ENCODE results near the gene TBC1D22A.

The TBC1D22A gene

GRCh38 chr22:46737105-46737975 is 25.1 kb upstream of the TBC1D22A start:
- DNase-seq, result no peak

DNA sequence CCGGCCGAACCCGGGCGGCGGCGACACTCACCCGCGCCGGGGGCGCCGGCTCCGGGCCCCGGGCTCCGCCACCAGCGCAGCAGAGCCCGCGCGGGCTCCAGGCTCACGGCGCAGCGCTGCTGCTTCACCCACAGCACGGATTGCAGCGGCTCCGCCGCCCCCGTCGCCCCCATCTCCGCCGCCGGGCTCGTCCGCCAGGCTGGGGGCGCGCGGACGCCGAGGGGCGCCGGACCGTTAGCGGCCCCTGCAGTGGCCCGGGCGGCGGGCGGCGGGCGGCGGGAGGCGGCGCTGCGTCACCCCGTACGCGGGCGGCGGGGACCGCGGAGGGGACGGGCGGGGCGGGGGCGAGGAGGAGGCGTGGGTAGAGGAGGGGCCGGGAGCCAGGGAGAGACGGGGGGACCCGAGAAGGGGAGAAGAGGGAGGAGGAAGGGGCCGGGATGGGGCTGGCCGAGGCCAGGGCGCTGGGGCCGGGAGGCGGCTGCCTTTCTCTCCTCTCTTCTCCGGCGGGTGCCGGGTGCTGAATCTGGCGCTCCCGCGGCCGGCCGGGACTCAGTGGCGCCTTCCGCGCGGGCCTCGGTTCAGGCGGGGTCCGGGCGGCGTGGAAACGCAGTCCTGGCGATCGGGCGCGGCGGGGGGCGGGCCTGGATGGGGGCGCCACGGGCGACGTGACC is 24.3 kb upstream of the TBC1D22A start, which contains the start of gene CERK:
Gene CERK (minus strand): TSS at position 277 of the 671 bp plus-strand sequence. CDS start 104 bp downstream, at position 173.
- peak; percentile 68 for DNase-seq

DNA sequence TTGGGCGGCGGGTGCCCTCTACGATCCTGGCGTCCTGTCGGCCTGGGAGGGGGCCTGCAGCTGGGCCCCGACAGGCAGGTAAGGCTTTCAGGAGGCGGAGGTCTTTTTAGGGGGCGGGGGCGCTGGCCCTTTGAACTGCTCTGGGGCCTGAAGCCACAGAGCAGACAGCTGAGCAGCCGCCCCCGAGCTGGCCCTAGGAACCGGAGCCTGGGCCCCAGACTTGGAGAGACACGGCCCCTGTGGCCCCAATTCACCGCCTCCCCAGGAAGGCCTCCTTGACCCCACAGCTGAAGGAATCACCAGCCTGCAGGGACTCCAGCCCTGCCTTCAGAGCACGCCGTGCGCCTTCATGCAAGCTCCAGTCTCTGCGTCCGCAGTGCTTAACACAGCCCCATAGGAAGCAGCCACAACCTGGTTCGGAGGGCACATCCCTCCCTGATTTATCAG is 23.8 kb upstream of the TBC1D22A start:
- no peak for DNase-seq

- DNase-seq, result no peak
These were observed 23.2 kb upstream of the TBC1D22A start for GRCh38 chr22:46739094-46739870.

GRCh38 chr22:46740910-46741780 is 21.3 kb upstream of the TBC1D22A start:
- no peak for DNase-seq

DNA sequence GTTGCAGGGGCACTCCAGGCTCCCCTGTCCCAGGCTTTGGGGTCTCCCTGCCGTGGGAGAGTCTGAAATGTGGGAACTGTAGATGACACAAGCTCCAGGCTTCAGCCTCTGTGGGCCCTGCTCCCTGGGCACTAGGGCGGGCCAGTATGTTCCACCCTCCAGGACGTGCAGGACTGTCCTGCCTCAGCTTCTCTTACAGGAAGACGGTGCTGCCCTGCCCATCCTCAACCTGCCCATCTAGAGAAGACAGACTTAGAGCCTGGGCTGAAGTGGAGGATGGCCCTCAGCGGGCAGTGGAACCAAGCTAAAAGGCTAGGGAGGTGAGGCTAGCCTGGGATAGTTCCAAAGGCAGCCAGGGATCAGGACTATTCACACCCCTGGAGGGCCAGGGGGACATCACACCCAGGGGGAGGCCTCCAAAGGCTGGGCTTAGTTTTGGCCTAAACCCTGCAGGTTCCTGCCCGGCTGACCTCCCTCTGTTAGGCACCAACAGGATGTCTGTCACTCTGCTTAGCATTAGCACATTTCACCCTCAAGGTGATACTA is 20.4 kb upstream of the TBC1D22A start:
- DNase-seq, result no peak

GRCh38 chr22:46742576-46743221 is 19.8 kb upstream of the TBC1D22A start:
- DNase-seq, result no peak

GRCh38 chr22:46744581-46744980 is 17.9 kb upstream of the TBC1D22A start:
- DNase-seq, result no peak

DNA sequence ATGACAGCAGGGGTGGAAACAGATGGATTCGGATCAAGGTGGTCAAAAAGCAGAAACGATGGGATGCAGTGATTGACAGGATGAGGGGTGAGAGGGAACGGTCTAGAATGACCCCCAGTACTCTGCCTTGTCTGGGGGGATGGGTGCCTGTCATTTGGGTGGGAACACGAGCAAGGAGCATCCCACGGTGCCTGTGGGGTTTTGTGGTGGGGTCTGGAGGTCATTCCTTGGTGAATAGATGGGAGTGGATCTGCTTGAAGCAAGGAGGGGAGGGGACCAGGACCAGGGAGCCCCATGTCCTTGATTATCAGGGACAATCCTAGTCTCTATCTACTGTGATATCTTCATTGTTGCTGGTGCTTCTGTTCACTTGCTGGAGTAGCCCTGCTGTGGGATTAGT is 16.3 kb upstream of the TBC1D22A start:
- DNase-seq, result no peak

DNA sequence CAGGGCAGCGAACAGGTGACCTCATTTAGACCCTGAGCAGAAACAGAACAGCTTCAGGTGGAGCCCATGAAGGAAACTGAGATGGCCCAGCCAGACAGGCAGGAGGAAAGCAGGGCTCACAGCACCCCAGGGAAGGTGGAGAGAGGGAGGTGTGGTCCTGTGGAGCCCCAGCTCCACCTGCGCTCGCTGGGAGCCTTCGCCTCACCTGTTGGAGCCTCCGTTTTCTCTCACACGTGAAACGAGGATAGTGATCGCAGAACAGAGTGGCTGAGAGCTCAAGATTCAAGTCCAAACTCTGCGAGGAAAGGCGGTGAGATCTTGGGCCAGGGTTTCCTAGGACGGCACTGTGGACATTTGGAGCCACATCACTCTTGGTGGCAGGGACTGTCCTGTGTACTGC is 15.8 kb upstream of the TBC1D22A start:
- DNase-seq, result no peak

GRCh38 chr22:46747646-46748045 is 14.8 kb upstream of the TBC1D22A start:
- DNase-seq, result no peak

DNA sequence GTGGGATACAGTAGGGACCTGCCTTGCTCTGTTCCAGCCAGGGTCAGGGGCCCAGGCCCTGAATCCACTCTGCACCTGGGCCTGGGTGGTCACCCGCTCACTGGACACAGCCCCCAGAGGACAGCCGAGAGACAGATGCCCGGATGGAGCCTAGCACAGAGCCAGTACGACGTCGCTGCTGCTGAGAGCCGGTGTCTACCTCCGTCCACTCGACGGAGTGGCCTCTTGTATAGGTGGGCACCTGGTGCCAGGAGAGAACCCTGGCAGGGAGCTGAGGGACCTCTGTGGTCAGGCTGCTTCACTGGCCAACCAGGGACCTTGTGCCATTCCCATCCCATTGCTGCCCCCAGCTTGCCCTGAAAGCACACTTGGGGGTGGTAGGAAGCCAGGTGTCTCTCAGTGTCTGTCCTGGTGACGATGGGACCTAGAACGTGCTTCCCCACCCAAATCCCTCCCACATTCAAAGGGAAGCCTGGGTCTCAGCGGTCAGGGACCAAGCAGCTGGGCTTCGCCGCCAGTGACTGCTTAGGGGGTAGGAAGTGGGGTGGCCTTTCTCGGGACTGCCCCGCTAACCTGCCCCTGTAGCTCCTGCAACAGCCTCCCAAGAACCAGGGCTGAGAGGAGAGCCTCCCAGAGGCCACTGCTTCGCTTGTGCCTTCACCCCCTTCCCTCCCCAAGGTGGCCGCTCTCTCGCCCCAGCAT is 14.1 kb upstream of the TBC1D22A start:
- DNase-seq, result no peak

DNA sequence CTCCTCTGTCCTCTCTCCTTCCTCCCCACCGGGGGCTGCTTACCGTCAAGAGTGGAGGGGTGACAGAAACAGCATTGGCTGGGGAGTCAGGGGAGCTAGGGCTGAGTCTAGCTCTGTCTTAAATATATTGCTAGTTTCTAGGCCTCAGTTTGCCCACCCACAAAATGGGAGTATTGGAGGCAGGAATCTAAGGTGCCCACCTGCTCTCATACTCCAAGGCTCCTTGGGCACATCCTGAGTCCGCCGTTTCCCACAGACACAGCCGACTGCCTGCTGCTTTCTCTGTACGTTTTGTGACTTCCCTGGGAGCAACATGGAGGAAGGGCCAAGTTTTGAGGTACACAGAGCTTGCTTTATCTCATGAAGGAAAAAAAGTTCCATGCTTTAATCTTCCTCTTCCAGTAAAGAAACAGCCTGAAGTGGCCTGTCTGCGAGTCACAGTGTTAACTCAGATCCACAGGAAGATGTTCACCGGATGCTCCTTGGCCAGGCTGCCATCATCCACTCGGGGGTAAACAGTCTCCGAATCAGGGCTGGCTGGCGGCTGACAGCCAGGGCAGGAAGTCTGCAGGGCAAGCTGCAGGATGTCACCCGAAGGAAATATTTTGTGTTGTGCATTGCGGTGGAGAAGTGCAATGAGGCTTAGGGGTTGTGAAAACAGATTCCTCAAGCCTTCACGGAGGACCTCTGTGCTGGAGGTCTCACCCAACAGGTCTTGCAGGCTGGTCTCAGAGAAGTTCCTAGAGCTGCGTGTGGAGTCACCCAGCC is 13.4 kb upstream of the TBC1D22A start:
- no peak for DNase-seq

DNA sequence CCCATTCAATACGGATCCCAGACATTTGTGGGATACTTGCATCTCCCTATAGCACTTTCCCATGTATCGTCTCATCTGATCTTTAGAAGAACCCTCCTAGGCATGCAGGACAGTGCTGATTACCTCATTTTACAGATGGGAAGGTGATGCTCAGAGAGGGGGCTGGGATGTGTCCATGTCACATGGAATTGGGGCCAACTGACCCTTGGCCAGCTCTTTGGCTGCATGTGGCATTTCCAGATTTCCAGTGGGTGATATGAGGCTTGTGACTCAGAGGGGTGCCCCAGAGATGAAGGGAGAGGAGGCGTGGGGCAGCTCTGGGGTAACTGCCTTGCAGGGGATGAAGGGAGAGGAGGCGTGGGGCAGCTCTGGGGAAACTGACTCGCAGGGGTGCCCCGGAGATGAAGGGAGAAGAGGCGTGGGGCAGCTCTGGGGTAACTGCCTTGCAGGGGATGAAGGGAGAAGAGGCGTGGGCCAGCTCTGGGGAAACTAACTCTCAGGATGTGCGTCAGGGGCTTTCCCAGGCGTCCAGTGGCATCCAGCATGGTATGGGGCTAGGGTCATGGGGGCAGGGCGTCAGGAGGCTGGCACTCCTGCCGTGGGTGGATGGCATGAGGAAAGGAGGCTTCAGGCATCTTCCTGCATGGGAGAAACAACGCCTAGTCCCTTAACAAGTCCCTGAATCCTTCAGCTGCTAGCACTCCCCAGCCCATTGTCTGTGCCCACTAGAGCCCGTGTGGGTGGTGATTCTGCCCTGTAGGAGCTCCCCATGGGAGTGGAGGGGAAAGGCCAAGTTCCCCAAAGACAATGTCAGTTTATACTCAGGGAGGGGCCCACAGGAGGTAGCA is 12.5 kb upstream of the TBC1D22A start:
- no peak for DNase-seq

DNA sequence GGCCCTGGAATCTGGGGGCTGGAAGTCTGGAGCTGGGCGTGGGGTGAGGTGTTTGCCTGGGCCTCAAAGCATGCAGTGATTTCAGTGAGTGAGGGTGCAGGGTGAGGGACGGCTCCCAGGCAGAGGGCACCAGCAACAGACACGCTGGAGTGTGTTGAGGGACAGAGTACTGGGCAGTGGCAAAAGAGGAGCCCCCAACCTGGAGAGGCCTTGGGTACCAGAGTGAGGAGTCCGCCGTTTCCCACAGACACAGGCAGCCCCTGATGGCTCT is 12.0 kb upstream of the TBC1D22A start:
- DNase-seq, result no peak

- DNase-seq, result no peak
These were observed 11.5 kb upstream of the TBC1D22A start for GRCh38 chr22:46750863-46751443.

- DNase-seq, result no peak
These were observed 10.0 kb upstream of the TBC1D22A start for GRCh38 chr22:46752286-46752987.

- DNase-seq, result no peak
These were observed 9.5 kb upstream of the TBC1D22A start for GRCh38 chr22:46752988-46753310.
